Measurements from ENCODE around the gene SCAP. TPM values are rescaled to one million over a fixed set of nuclear protein-coding genes. Genes with fewer than 3 reads are reported as not detected.
A peak's percentile ranks its signal among the peaks of the same experiment; 100 is the strongest.

Gene SCAP
- total RNA-seq, 2 experiments from 2014 or later, result 45.1 to 52.2 TPM

DNA sequence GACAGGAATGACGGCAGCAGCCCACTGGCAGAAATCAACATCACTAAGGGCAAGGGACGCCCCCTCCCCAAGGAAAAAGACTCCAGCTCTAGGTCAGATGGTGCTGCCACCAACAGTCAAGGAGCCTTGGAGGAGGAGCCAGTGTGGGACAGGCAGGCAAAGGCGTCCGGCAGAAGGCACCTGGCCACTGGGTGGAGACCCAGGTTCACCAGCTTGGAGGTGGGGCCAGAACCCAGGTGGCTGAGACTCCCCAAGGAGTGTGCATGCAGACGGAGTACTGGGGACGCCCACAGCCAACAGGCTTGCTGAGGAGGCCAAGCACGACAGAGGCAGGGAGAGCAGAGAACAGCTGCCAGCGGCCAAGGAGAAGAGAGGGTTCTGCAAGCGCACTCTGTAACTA, 59.7 kb downstream of the SCAP start:
- Mint-ChIP-seq H3K27me3 (no peaks in the 10 kb centered on the region), H3K4me3 (no peak overlapping the region), H3K36me3 (ENCODE audit: low read depth) (peaks cover 22% of the 10 kb centered on the region), H3K9me3 (no peaks in the 10 kb centered on the region), H3K27ac (peak overlapping the region; percentile 0), H3K4me1 (ENCODE audit: low read depth) (peaks cover 2% of the 10 kb centered on the region)
- intact Hi-C loops (cut with micrococcal nuclease), result no loop called here
- POLR2A ChIA-PET, result interaction anchor here (0.9 to 1.2 kb wide), 2 partner anchors 11 to 97 kb away, joined by 3 to 4 read pairs; no protein-coding TSS in a partner anchor
- ATAC-seq, result no peak
- CTCF ChIA-PET, result interaction anchor here (1.3 kb wide), 3 partner anchors 59 to 62 kb away, joined by 3 to 4 read pairs (median 3); no protein-coding TSS in a partner anchor
- TF ChIP-seq, protein P1, sequence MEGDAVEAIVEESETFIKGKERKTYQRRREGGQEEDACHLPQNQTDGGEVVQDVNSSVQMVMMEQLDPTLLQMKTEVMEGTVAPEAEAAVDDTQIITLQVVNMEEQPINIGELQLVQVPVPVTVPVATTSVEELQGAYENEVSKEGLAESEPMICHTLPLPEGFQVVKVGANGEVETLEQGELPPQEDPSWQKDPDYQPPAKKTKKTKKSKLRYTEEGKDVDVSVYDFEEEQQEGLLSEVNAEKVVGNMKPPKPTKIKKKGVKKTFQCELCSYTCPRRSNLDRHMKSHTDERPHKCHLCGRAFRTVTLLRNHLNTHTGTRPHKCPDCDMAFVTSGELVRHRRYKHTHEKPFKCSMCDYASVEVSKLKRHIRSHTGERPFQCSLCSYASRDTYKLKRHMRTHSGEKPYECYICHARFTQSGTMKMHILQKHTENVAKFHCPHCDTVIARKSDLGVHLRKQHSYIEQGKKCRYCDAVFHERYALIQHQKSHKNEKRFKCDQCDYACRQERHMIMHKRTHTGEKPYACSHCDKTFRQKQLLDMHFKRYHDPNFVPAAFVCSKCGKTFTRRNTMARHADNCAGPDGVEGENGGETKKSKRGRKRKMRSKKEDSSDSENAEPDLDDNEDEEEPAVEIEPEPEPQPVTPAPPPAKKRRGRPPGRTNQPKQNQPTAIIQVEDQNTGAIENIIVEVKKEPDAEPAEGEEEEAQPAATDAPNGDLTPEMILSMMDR (IDR thresholded peaks at IDR 0.05), result no peak
- DNase-seq, result no peak

DNA sequence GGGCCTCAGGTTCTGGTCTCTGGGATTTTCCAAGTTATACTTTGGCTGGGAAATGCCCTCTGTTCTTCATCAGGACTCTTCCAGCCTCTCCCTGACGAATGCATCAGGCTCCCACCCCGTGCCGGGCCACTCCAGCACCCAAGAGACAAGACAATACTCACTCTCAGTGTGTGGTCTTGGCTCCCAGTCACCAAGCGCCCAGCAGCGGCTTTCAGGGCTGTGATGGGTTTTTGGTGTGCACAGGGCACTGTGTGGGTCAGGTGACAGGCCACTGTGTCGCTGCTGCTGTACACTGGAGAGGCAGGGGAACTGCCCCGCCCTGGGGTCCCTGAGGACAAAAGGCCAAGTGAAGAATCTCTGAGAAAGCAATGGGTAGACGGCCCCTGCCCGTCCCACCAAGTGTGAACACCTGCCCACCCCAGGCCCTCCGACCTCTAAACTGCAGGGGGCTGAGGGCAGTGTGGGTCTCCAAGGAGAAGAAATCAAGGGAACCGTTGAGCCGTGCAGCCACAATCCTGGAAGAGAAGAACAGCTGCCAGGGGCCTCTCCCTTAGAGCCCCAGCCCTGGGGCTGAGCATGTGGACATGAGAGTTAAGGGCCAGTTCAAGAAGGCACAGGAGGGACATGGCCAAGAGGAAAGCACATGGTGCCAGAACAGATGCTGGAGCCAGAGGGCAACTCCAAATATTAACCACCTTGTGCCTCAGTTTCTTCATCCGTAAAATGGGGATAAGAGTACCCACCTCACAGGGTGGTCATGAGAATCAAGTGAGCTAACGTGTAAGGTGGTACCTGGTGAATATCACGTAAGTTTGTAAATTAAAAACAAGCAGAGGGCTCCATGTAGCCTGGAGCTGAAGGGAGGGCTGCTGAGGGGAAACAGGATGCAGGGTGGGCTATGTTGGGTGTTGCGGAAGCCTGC, 60.8 kb downstream of the SCAP start:
- ATAC-seq (no peak), DNase-seq (no peak)
- Mint-ChIP-seq H3K4me1 (ENCODE audit: low read depth) (no peaks in the 10 kb centered on the region), H3K4me3 (no peak overlapping the region), H3K36me3 (ENCODE audit: low read depth) (peaks cover 19% of the 10 kb centered on the region), H3K27me3 (no peaks in the 10 kb centered on the region), H3K27ac (peak overlapping the region; percentile 34), H3K9me3 (no peaks in the 10 kb centered on the region)
- intact Hi-C loops (cut with micrococcal nuclease), result no loop called here
- CTCF ChIA-PET, result interaction anchor here (1.3 kb wide), 2 partner anchors 60 to 63 kb away, joined by 3 to 4 read pairs; no protein-coding TSS in a partner anchor
- TF ChIP-seq, protein P1 (IDR thresholded peaks at IDR 0.05), result no peak
- POLR2A ChIA-PET, result interaction anchor here (0.9 kb wide), 1 partner anchor 10 kb away, joined by 3 read pairs; no protein-coding TSS in a partner anchor

DNA sequence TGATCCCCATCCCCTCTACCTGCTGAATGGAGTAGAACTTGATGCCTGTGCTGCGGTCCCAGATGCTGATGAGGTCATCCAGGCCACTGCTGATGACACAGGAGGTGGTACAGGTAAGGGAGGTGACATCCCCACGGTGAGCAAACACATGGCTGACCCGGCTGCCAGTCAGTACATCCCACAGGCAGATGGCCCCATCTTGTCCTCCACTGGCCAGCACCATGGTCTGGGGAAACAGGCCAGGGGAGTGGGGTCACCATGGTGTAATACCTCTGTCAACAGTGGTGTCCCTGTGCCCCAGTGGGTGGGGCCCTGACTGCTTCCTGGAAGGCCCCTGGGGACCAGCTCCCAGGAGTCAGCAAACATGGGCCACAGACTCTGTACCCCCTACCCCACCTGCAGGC, 61.6 kb downstream of the SCAP start:
- DNase-seq (no peak), ATAC-seq (no peak)
- TF ChIP-seq, protein P1 (IDR thresholded peaks at IDR 0.05), result no peak
- Mint-ChIP-seq H3K27me3 (no peaks in the 10 kb centered on the region), H3K27ac (no peak overlapping the region), H3K4me3 (no peak overlapping the region), H3K4me1 (ENCODE audit: low read depth) (no peaks in the 10 kb centered on the region), H3K9me3 (no peaks in the 10 kb centered on the region), H3K36me3 (ENCODE audit: low read depth) (peaks cover 19% of the 10 kb centered on the region)
- intact Hi-C loops (cut with micrococcal nuclease), result no loop called here
- ChIA-PET POLR2A (no interaction called here), CTCF (no interaction called here)

DNA sequence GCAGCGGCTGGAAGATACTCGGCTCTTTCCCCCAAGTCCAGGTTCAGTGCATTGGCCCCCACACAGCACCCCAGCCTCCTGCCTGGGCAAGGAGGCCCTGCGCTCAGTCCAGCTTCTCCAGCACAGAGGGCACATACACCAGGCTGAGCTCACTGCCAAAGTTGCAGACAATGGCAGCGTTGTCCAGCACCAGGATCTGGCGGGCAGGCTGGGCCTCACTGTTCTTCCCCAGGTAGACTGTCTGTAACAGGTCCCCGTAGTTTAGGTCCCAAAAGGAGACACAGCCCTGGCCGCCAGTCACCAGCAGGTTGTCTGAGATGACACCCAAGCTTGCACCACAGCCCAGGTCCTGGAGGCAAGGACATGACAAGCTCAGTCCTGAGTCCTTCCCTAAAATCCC, 62.0 kb downstream of the SCAP start:
- ChIA-PET CTCF (interaction anchor here (0.6 kb wide), 1 partner anchor 1985 kb away, joined by 3 read pairs; no protein-coding TSS in a partner anchor), POLR2A (interaction anchor here (1.3 kb wide), 1 partner anchor 8 kb away, joined by 5 read pairs; no protein-coding TSS in a partner anchor)
- Mint-ChIP-seq H3K9me3 (no peaks in the 10 kb centered on the region), H3K4me1 (ENCODE audit: low read depth) (no peaks in the 10 kb centered on the region), H3K36me3 (ENCODE audit: low read depth) (peaks cover 15% of the 10 kb centered on the region), H3K27ac (no peak overlapping the region), H3K4me3 (no peak overlapping the region), H3K27me3 (no peaks in the 10 kb centered on the region)
- intact Hi-C loops (cut with micrococcal nuclease), result no loop called here
- TF ChIP-seq, protein P1 (IDR thresholded peaks at IDR 0.05), result no peak
- ATAC-seq (no peak), DNase-seq (no peak)

All from activated CD8-positive, alpha-beta T cell treated with anti-CD3 and anti-CD28 coated beads for 36 hours (primary cell).